NCI-H1417 treated with DMSO at 0.1 percent for 48 hours (cell line): ENCODE results near the gene GPC5.
"Not testable (repeated sequence)": the region's sequence is repeated elsewhere in the genome, so short reads cannot be mapped to it uniquely, and the experiment has no call there.

Experiments
- DNase-seq: peaks from one replicate; lab custom pipeline; 2025; lab: John Stamatoyannopoulos, UW

The GPC5 gene

GRCh38 chr13:92843549-92843948 is 1445.1 kb downstream of the GPC5 start:
- peak; percentile 73 for DNase-seq

DNA sequence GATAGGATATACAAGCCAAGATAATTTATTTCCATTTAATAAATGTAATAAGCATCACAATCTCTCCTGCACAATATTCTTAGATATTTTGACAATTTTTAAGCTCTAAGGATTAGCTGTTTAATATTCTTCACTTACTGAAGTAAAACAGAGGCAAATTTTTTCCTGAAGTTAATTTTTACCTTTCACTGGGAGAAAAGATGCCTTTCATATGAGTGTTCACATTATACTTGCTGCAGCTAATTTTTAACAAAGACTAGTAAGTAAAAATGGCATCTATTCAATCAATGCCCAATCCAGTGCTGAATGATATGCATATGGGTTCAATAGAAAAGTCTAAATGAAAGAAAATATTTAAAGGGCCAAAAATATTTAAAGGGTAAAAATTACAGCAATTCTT is 1451.0 kb downstream of the GPC5 start:
- DNase-seq = no peak

- peak; percentile 91 for DNase-seq
Measured at GRCh38 chr13:92864584-92865284, 1466.3 kb downstream of the GPC5 start.

DNA sequence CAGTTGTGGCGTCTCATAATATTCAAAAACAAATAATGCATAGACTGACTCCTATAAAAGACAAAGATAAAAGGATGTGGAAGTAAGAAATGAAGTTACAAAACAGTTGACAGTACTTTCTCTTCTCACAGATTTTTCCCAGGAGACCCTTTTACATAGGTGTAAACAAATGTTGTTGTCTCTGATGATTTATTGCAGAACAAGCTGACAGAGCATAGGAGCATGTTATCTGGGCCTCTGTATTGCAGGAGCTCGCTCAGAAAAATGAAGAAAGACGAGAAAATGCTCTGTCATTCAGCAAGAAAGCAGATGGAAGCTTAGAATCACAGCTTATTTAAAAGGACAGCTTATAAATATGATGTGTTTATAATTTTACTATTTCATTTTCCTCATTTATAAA is 1474.6 kb downstream of the GPC5 start:
- no peak for DNase-seq

GRCh38 chr13:92886535-92887077 is 1488.2 kb downstream of the GPC5 start:
- DNase-seq = no peak

- no peak for DNase-seq
Measured at GRCh38 chr13:92894447-92894846, 1496.0 kb downstream of the GPC5 start.

DNA sequence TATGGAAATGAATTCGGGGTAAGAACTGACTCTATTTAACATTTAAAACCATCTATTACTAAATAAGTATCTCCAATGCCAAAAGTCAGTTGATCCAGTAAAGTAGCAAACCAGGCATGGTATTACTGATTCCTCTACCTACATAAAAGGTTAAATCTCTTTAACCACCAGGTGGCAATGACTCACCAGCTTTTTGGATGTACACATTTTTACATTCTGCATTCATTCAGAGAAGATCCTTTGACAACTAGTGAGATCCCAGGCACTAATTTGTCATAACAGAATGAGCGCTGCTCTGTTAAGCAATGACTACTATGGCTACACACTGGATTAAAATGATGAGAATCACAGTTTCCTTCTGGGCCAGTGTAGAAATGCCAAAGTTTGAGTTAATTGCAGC is 1498.4 kb downstream of the GPC5 start:
- peak; percentile 15 for DNase-seq

- DNase-seq = not testable (repeated sequence)
Measured at GRCh38 chr13:92898946-92899345, 1500.5 kb downstream of the GPC5 start.

- no peak for DNase-seq
Measured at GRCh38 chr13:92900446-92900845, 1502.0 kb downstream of the GPC5 start.

DNA sequence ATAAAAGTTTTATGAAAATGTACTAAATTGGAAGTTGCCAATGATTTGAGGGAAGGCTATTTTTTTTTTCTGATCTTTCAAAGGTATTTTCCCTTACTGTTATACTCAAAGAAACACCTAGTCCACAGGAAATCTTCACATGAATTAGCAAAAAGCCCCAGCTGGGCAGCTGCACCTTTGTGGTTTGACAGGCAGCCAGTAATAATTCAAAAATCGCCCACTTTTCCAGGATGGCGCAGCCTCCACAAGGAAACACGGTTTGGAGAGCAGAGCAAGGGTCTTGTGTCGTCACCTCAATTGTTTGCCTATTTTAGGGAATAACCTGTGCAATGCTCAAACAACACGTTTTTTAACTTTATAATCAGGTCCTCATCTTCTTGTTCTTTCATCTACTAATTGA is 1503.3 kb downstream of the GPC5 start:
- no peak for DNase-seq

- no peak for DNase-seq
Measured at GRCh38 chr13:92912629-92913028, 1514.2 kb downstream of the GPC5 start.

- no peak for DNase-seq
Measured at GRCh38 chr13:92913840-92914239, 1515.4 kb downstream of the GPC5 start.
